Measurements from ENCODE around the gene NUDCD3. TPM values are rescaled to one million over a fixed set of nuclear protein-coding genes. Genes with fewer than 3 reads are reported as not detected.

The NUDCD3 gene
- total RNA-seq, 2 donors from 2014 or later: 20.4 to 20.8 TPM

- Histone ChIP-seq H3K27me3 (no peaks in the 10 kb centered on the region), H3K4me3 (no peak overlapping the region), H3K36me3 (replicated peaks in 1 of 2; ENCODE audit: insufficient read depth in 1 of 2, low read depth in 2 of 2) (peaks cover 0 to 25% of the 10 kb centered on the region in 2 donors), H3K27ac (no peak overlapping the region), H3K9me3 (no peaks in the 10 kb centered on the region), H3K4me1 (no peaks in the 10 kb centered on the region)
- intact Hi-C loops (cut with DNase I): no loop called here
- TF ChIP-seq CTCF (IDR thresholded peaks at IDR 0.05) (no peak), POLR2A (IDR thresholded peaks at IDR 0.05) (no peak)
- DNase-seq (no peak), ATAC-seq (no peak)
- WGBS, 2 donors: 86% methylated on average over 10 of the region's 10 CpGs
These were observed 99.3 kb downstream of the NUDCD3 start for GRCh38 chr7:44391171-44391570.

GRCh38 chr7:44390701-44391100 is 99.8 kb downstream of the NUDCD3 start:
- no peaks in the 10 kb centered on the region for H3K9me3 ChIP-seq
- intact Hi-C loops (cut with DNase I): no loop called here
- H3K36me3 ChIP-seq (replicated peaks in 1 of 2; ENCODE audit: insufficient read depth in 1 of 2, low read depth in 2 of 2): peaks cover 0 to 26% of the 10 kb centered on the region in 2 donors
- TF ChIP-seq CTCF (IDR thresholded peaks at IDR 0.05): no peak
- no peak for TF ChIP-seq POLR2A (IDR thresholded peaks at IDR 0.05)
- no peak overlapping the region for H3K4me3 ChIP-seq
- H3K4me1 ChIP-seq: no peaks in the 10 kb centered on the region
- ATAC-seq: no peak
- 82 to 91% methylated on average over 2 of the region's 2 CpGs for WGBS, 2 donors
- no peak for DNase-seq
- no peak overlapping the region for H3K27ac ChIP-seq
- no peaks in the 10 kb centered on the region for H3K27me3 ChIP-seq

- Histone ChIP-seq H3K36me3 (replicated peaks in 1 of 2; ENCODE audit: insufficient read depth in 1 of 2, low read depth in 2 of 2) (peaks cover 0 to 37% of the 10 kb centered on the region in 2 donors), H3K27ac (no peak overlapping the region), H3K9me3 (no peaks in the 10 kb centered on the region), H3K4me3 (no peak overlapping the region), H3K27me3 (no peaks in the 10 kb centered on the region), H3K4me1 (no peaks in the 10 kb centered on the region)
- intact Hi-C loops (cut with DNase I): no loop called here
- DNase-seq (no peak), ATAC-seq (no peak)
- TF ChIP-seq POLR2A (IDR thresholded peaks at IDR 0.05) (no peak), CTCF (IDR thresholded peaks at IDR 0.05) (no peak)
- 88 to 92% methylated on average over 14 of the region's 14 CpGs for WGBS, 2 donors
These were observed 102.1 kb downstream of the NUDCD3 start for GRCh38 chr7:44388089-44388970.

GRCh38 chr7:44387389-44387788 is 103.1 kb downstream of the NUDCD3 start:
- Histone ChIP-seq H3K27ac (no peak overlapping the region), H3K4me1 (no peaks in the 10 kb centered on the region), H3K27me3 (no peaks in the 10 kb centered on the region), H3K9me3 (no peaks in the 10 kb centered on the region), H3K36me3 (replicated peaks in 1 of 2; ENCODE audit: insufficient read depth in 1 of 2, low read depth in 2 of 2) (peaks cover 0 to 39% of the 10 kb centered on the region in 2 donors), H3K4me3 (no peak overlapping the region)
- intact Hi-C loops (cut with DNase I): no loop called here
- DNase-seq: no peak
- 43 to 83% methylated on average over 1 to 2 of the region's 2 CpGs for WGBS, 2 donors
- ATAC-seq: no peak
- TF ChIP-seq POLR2A (IDR thresholded peaks at IDR 0.05) (no peak), CTCF (IDR thresholded peaks at IDR 0.05) (no peak)
